Activated CD4-positive, alpha-beta T cell treated with anti-CD3 and anti-CD28 coated beads, Interleukin-2, amount 50 U/mL, for 1 hour (primary cell): Measurements from ENCODE around the gene CDK9.
"Not testable (repeated sequence)": the region's sequence is repeated elsewhere in the genome, so short reads cannot be mapped to it uniquely, and the experiment has no call there.

Source experiments
- DNase-seq: peaks from one replicate; pipeline ENCODE4 v3.0.0-alpha.2; 2020

The CDK9 gene

GRCh38 chr9:127785933-127786772 is at the start of gene CDK9:
CDK9 (plus strand) TSS chr9:127786034; CDS start chr9:127786149, 115 bp downstream.
- DNase-seq = peak; percentile 89

- no peak for DNase-seq
These were observed 47.2 kb upstream of the CDK9 start for GRCh38 chr9:127738666-127739065.

- no peak for DNase-seq
These were observed 46.1 kb upstream of the CDK9 start for GRCh38 chr9:127739614-127740330.

- no peak for DNase-seq
These were observed 43.9 kb upstream of the CDK9 start for GRCh38 chr9:127741831-127742434.

- DNase-seq = no peak
These were observed 43.3 kb upstream of the CDK9 start for GRCh38 chr9:127742435-127743088.

- no peak for DNase-seq
These were observed 41.3 kb upstream of the CDK9 start for GRCh38 chr9:127744398-127745110.

GRCh38 chr9:127746959-127747569 is 38.8 kb upstream of the CDK9 start:
- DNase-seq = peak; percentile 36

GRCh38 chr9:127749090-127749787 is 36.6 kb upstream of the CDK9 start:
- no peak for DNase-seq

GRCh38 chr9:127751269-127752054 is 34.4 kb upstream of the CDK9 start:
- no peak for DNase-seq

- no peak for DNase-seq
These were observed 32.7 kb upstream of the CDK9 start for GRCh38 chr9:127753148-127753547.

GRCh38 chr9:127753622-127754021 is 32.2 kb upstream of the CDK9 start:
- DNase-seq = no peak

- DNase-seq = no peak
These were observed 31.5 kb upstream of the CDK9 start for GRCh38 chr9:127754099-127755060.

- no peak for DNase-seq
These were observed 30.5 kb upstream of the CDK9 start for GRCh38 chr9:127755061-127756060.

GRCh38 chr9:127756233-127756632 is 29.6 kb upstream of the CDK9 start:
- DNase-seq = no peak

GRCh38 chr9:127756776-127757175 is 29.1 kb upstream of the CDK9 start:
- not testable (repeated sequence) for DNase-seq

- DNase-seq = no peak
These were observed 27.0 kb upstream of the CDK9 start for GRCh38 chr9:127758843-127759242.

- no peak for DNase-seq
These were observed 24.8 kb upstream of the CDK9 start for GRCh38 chr9:127761061-127761460.

GRCh38 chr9:127761491-127761956 is 24.3 kb upstream of the CDK9 start:
- DNase-seq = no peak
